ENCODE data around the gene SYTL1. TPM values are rescaled to one million over a fixed set of nuclear protein-coding genes. Genes with fewer than 3 reads are reported as not detected.

Gene SYTL1
- total and polyA plus RNA-seq, 2 donors, result 49.4 to 167 TPM

GRCh38 chr1:27357281-27358037, 15.6 kb downstream of the SYTL1 start:
- Histone ChIP-seq H3K36me3 (ENCODE audit: control insufficient read depth in 2 of 2, insufficient read depth in 2 of 2, low read length in 1 of 2) (peaks cover 0 to 9% of the 10 kb centered on the region in 2 donors), H3K4me1 (ENCODE audit: control insufficient read depth in 2 of 2, insufficient read depth in 2 of 2, low read length in 2 of 2) (peaks cover 12 to 40% of the 10 kb centered on the region in 2 donors), H3K27ac (ENCODE audit: low read depth in 1 of 2, low read length in 1 of 2) (peak overlapping the region; percentile 57 to 82), H3K9me3 (ENCODE audit: control insufficient read depth in 2 of 2, insufficient read depth in 1 of 2, low read length in 1 of 2) (peaks cover 0 to 3% of the 10 kb centered on the region in 2 donors), H3K27me3 (ENCODE audit: control insufficient read depth in 2 of 2, insufficient read depth in 1 of 2, low read length in 1 of 2) (peaks cover 2 to 45% of the 10 kb centered on the region in 2 donors), H3K4me3 (ENCODE audit: low read length in 2 of 2) (peak overlapping the region; percentile 46 to 53)
- WGBS, result 21% methylated on average over 40 of the region's 40 CpGs
- DNase-seq (ENCODE audit: low read depth in 6 of 9, low spot score in 9 of 9), result peak in 7 of 9 donors; percentile 71 to 89 (median 82)

- Histone ChIP-seq H3K36me3 (ENCODE audit: control insufficient read depth in 2 of 2, insufficient read depth in 2 of 2, low read length in 1 of 2) (peaks cover 0 to 6% of the 10 kb centered on the region in 2 donors), H3K4me1 (ENCODE audit: control insufficient read depth in 2 of 2, insufficient read depth in 2 of 2, low read length in 2 of 2) (peaks cover 12 to 40% of the 10 kb centered on the region in 2 donors), H3K4me3 (ENCODE audit: low read length in 2 of 2) (no peak overlapping the region), H3K27ac (ENCODE audit: low read depth in 1 of 2, low read length in 1 of 2) (no peak overlapping the region), H3K9me3 (ENCODE audit: control insufficient read depth in 2 of 2, insufficient read depth in 1 of 2, low read length in 1 of 2) (peaks cover 0 to 3% of the 10 kb centered on the region in 2 donors), H3K27me3 (ENCODE audit: control insufficient read depth in 2 of 2, insufficient read depth in 1 of 2, low read length in 1 of 2) (peaks cover 2 to 45% of the 10 kb centered on the region in 2 donors)
- 97% methylated on average over 21 of the region's 21 CpGs for WGBS
- DNase-seq (ENCODE audit: low read depth in 6 of 9, low spot score in 9 of 9), result no peak
These were observed 16.5 kb downstream of the SYTL1 start for GRCh38 chr1:27358038-27358927.

GRCh38 chr1:27358928-27359313, 17.1 kb downstream of the SYTL1 start:
- Histone ChIP-seq H3K36me3 (ENCODE audit: control insufficient read depth in 2 of 2, insufficient read depth in 2 of 2, low read length in 1 of 2) (peaks cover 0 to under 1% of the 10 kb centered on the region in 2 donors), H3K4me3 (ENCODE audit: low read length in 2 of 2) (no peak overlapping the region), H3K4me1 (ENCODE audit: control insufficient read depth in 2 of 2, insufficient read depth in 2 of 2, low read length in 2 of 2) (peaks cover 12 to 40% of the 10 kb centered on the region in 2 donors), H3K9me3 (ENCODE audit: control insufficient read depth in 2 of 2, insufficient read depth in 1 of 2, low read length in 1 of 2) (peaks cover 0 to 3% of the 10 kb centered on the region in 2 donors), H3K27me3 (ENCODE audit: control insufficient read depth in 2 of 2, insufficient read depth in 1 of 2, low read length in 1 of 2) (peaks cover 2 to 45% of the 10 kb centered on the region in 2 donors), H3K27ac (ENCODE audit: low read depth in 1 of 2, low read length in 1 of 2) (no peak overlapping the region)
- 98% methylated on average over 5 of the region's 5 CpGs for WGBS
- no peak for DNase-seq (ENCODE audit: low read depth in 6 of 9, low spot score in 9 of 9)

- peaks cover 2 to 48% of the 10 kb centered on the region in 2 donors for H3K27me3 ChIP-seq (ENCODE audit: control insufficient read depth in 2 of 2, insufficient read depth in 1 of 2, low read length in 1 of 2)
- H3K4me3 ChIP-seq (ENCODE audit: low read length in 2 of 2), result no peak overlapping the region
- H3K4me1 ChIP-seq (ENCODE audit: control insufficient read depth in 2 of 2, insufficient read depth in 2 of 2, low read length in 2 of 2), result peaks cover 12 to 47% of the 10 kb centered on the region in 2 donors
- H3K27ac ChIP-seq (ENCODE audit: low read depth in 1 of 2, low read length in 1 of 2), result no peak overlapping the region
- H3K36me3 ChIP-seq (ENCODE audit: control insufficient read depth in 2 of 2, insufficient read depth in 2 of 2, low read length in 1 of 2), result no peaks in the 10 kb centered on the region
- no peak for DNase-seq (ENCODE audit: low read depth in 6 of 9, low spot score in 9 of 9)
- WGBS, result 62% methylated on average over 9 of the region's 9 CpGs
- peaks cover 0 to 6% of the 10 kb centered on the region in 2 donors for H3K9me3 ChIP-seq (ENCODE audit: control insufficient read depth in 2 of 2, insufficient read depth in 1 of 2, low read length in 1 of 2)
These were observed 18.0 kb downstream of the SYTL1 start for GRCh38 chr1:27359822-27360158.

- Histone ChIP-seq H3K9me3 (ENCODE audit: control insufficient read depth in 2 of 2, insufficient read depth in 1 of 2, low read length in 1 of 2) (peaks cover 0 to 6% of the 10 kb centered on the region in 2 donors), H3K36me3 (ENCODE audit: control insufficient read depth in 2 of 2, insufficient read depth in 2 of 2, low read length in 1 of 2) (no peaks in the 10 kb centered on the region), H3K4me1 (ENCODE audit: control insufficient read depth in 2 of 2, insufficient read depth in 2 of 2, low read length in 2 of 2) (peaks cover 12 to 53% of the 10 kb centered on the region in 2 donors), H3K27me3 (ENCODE audit: control insufficient read depth in 2 of 2, insufficient read depth in 1 of 2, low read length in 1 of 2) (peaks cover 2 to 52% of the 10 kb centered on the region in 2 donors), H3K4me3 (ENCODE audit: low read length in 2 of 2) (peak overlapping the region; percentile 33 to 34), H3K27ac (ENCODE audit: low read depth in 1 of 2, low read length in 1 of 2) (no peak overlapping the region)
- peak in 2 of 9 donors; percentile 28 to 48 for DNase-seq (ENCODE audit: low read depth in 6 of 9, low spot score in 9 of 9)
- 20% methylated on average over 71 of the region's 71 CpGs for WGBS
These were observed 18.6 kb downstream of the SYTL1 start for GRCh38 chr1:27360159-27361043.

GRCh38 chr1:27361044-27361402, 19.2 kb downstream of the SYTL1 start:
- peaks cover 12 to 59% of the 10 kb centered on the region in 2 donors for H3K4me1 ChIP-seq (ENCODE audit: control insufficient read depth in 2 of 2, insufficient read depth in 2 of 2, low read length in 2 of 2)
- no peaks in the 10 kb centered on the region for H3K36me3 ChIP-seq (ENCODE audit: control insufficient read depth in 2 of 2, insufficient read depth in 2 of 2, low read length in 1 of 2)
- H3K9me3 ChIP-seq (ENCODE audit: control insufficient read depth in 2 of 2, insufficient read depth in 1 of 2, low read length in 1 of 2), result peaks cover 0 to 6% of the 10 kb centered on the region in 2 donors
- peak overlapping the region in 1 of 2 donors; percentile 33 for H3K4me3 ChIP-seq (ENCODE audit: low read length in 2 of 2)
- no peak overlapping the region for H3K27ac ChIP-seq (ENCODE audit: low read depth in 1 of 2, low read length in 1 of 2)
- no peak for DNase-seq (ENCODE audit: low read depth in 6 of 9, low spot score in 9 of 9)
- H3K27me3 ChIP-seq (ENCODE audit: control insufficient read depth in 2 of 2, insufficient read depth in 1 of 2, low read length in 1 of 2), result peaks cover 2 to 58% of the 10 kb centered on the region in 2 donors
- 85% methylated on average over 21 of the region's 21 CpGs for WGBS

GRCh38 chr1:27361553-27361952, 19.7 kb downstream of the SYTL1 start:
- DNase-seq (ENCODE audit: low read depth in 6 of 9, low spot score in 9 of 9), result no peak
- WGBS, result 97% methylated on average over 8 of the region's 8 CpGs
- Histone ChIP-seq H3K36me3 (ENCODE audit: control insufficient read depth in 2 of 2, insufficient read depth in 2 of 2, low read length in 1 of 2) (no peaks in the 10 kb centered on the region), H3K4me1 (ENCODE audit: control insufficient read depth in 2 of 2, insufficient read depth in 2 of 2, low read length in 2 of 2) (peaks cover 15 to 56% of the 10 kb centered on the region in 2 donors), H3K9me3 (ENCODE audit: control insufficient read depth in 2 of 2, insufficient read depth in 1 of 2, low read length in 1 of 2) (peaks cover 0 to 6% of the 10 kb centered on the region in 2 donors), H3K4me3 (ENCODE audit: low read length in 2 of 2) (no peak overlapping the region), H3K27ac (ENCODE audit: low read depth in 1 of 2, low read length in 1 of 2) (no peak overlapping the region), H3K27me3 (ENCODE audit: control insufficient read depth in 2 of 2, insufficient read depth in 1 of 2, low read length in 1 of 2) (peaks cover 2 to 62% of the 10 kb centered on the region in 2 donors)

GRCh38 chr1:27363766-27364695, 22.2 kb downstream of the SYTL1 start:
- Histone ChIP-seq H3K4me1 (ENCODE audit: control insufficient read depth in 2 of 2, insufficient read depth in 2 of 2, low read length in 2 of 2) (peaks cover 12 to 54% of the 10 kb centered on the region in 2 donors), H3K4me3 (ENCODE audit: low read length in 2 of 2) (no peak overlapping the region), H3K27ac (ENCODE audit: low read depth in 1 of 2, low read length in 1 of 2) (no peak overlapping the region), H3K36me3 (ENCODE audit: control insufficient read depth in 2 of 2, insufficient read depth in 2 of 2, low read length in 1 of 2) (no peaks in the 10 kb centered on the region), H3K27me3 (ENCODE audit: control insufficient read depth in 2 of 2, insufficient read depth in 1 of 2, low read length in 1 of 2) (peaks cover 2 to 56% of the 10 kb centered on the region in 2 donors), H3K9me3 (ENCODE audit: control insufficient read depth in 2 of 2, insufficient read depth in 1 of 2, low read length in 1 of 2) (peaks cover 0 to 10% of the 10 kb centered on the region in 2 donors)
- 96% methylated on average over 26 of the region's 26 CpGs for WGBS
- no peak for DNase-seq (ENCODE audit: low read depth in 6 of 9, low spot score in 9 of 9)
